SIG-M5 (cell line): ENCODE results near the gene CSK.

ENCODE experiments used
- DNase-seq: peaks from one replicate; lab custom pipeline; 2025; lab: John Stamatoyannopoulos, UW

The CSK gene

DNA sequence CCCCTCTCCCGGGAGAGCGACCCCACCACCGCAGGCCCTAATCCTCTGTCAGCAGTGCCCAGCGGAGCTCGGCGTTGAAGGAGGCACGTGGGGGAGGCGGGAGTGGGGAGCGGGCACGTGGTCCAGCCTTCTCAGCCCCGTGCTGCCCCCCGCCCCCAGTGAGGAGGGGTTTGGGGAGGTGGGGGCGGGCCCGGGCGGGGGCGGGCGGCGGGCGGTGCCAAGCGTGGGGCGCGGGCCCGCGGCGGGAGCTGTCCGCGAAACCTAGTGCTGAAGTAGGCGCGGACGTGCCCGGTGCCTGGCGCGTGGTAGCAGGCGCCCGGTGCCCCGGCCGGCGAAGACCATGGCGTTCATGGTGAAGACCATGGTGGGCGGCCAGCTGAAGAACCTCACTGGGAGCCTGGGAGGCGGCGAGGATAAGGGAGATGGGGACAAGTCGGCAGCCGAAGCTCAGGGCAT lies 44.5 kb downstream of the CSK start, which contains the start of gene CPLX3:
TSS of gene CPLX3 (plus strand) at position 264 of the 456 bp plus-strand sequence. CDS start at position 341, 77 bp downstream.
- no peak for DNase-seq

DNA sequence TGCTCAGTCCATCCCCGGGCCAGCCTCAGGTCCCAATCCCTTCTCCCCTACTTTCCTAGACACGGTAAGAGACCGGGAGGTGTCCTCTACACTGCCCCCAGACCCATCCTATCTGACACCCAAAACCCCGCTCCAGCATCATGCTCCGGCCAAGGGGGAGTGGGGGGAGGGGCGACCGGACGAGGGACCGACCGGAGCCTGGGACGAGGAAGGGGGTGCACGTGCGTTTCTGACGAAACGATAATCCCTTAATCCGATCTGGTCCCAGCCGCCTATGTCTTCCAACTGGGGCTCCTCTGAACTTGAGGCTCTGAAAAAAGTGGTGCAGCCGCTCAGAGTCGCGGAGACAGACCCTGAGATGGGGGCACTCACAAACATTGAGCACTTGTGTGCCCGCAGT lies 45.0 kb downstream of the CSK start:
- DNase-seq, result no peak

DNA sequence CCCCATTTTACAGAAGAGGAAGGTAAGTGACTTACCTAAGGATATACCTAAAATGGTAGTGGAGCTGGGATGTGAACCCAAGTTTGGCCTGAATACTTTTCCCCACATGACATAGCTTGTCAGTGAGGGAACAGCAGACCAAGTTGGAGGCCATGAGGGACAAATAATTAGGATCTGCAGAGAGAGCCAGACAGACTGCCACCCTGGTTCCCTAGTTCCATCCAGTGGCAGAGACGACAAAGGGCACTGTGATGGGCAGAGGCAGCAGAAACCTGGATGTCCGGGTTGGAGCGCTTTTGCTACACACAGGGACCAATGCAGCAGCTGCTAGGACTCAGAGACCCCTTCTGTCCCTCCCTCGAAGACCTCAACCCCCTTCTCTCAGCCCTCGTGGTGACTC lies 45.7 kb downstream of the CSK start:
- DNase-seq, result no peak

DNA sequence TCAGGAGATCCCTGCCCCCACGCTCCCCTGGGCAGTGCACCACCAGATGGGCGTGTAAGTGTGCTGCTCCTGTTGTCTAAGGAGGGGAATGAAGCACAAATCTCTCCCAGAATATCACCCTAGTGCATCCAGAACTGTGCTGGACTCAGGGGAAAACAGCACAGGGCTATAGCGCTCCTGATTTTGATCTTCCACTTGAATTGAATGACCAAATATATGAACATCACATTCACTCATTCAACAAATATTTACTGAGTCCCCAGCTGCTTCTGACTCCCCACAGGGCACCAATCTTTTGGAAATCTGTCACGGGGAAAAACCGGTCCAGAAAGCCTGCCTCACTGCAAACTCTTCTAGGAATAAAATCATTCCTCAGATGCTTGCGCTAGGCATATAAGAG lies 47.0 kb downstream of the CSK start:
- DNase-seq, result no peak

DNA sequence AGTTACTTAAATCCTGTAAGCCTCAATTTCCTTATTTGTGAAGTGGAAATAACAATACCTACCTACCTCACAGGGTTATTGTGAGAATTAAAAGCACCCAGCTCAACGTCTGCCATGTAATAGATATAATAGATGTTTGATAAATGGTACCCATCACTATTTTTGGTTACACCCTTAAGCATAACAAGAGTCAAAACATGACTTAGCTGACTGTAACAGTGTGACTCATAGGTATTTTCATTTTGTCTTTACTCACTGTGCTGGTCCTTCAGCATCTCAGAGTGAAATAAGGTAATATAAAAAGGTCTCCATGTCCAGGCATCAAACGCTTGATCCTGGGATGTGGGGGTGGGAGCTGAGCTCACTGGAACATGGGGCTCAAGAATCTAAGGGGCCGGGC lies 47.6 kb downstream of the CSK start:
- DNase-seq, result no peak

DNA sequence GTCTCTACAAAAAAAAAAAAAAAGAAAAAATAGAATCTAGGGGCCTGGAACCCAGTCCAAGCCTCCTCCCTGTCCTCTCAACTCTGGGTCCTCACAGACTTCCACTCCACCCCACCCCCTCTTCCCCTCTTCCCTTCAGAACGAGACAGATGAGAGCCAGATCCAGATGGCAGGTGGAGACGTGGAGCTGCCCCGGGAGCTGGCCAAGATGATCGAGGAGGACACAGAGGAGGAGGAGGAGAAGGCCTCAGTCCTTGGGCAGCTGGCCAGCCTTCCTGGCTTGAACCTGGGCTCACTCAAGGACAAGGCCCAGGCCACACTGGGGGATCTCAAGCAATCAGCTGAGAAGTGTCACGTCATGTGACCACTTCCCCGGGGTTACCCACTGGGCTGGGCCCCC lies 48.1 kb downstream of the CSK start:
- no peak for DNase-seq

DNA sequence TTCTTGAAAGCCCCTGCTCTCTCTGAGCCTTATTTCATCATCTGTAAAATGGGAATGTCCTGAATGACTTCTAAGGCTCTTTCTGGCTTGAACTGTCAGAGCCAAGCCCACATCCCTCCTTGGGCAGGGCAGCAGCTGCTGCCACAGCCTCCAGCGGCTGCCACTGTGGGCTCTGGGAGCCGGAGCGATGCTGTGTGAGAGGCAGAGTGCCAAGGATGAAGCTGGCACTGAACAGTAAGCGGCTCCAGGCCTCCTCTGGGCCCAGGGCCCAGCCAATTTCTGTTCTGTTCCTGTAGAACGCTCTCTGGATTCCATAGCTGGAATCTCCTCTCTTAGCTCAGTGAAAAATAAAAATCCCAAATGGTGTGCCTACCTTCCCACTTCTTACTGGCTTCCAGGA lies 49.0 kb downstream of the CSK start:
- DNase-seq, result no peak

DNA sequence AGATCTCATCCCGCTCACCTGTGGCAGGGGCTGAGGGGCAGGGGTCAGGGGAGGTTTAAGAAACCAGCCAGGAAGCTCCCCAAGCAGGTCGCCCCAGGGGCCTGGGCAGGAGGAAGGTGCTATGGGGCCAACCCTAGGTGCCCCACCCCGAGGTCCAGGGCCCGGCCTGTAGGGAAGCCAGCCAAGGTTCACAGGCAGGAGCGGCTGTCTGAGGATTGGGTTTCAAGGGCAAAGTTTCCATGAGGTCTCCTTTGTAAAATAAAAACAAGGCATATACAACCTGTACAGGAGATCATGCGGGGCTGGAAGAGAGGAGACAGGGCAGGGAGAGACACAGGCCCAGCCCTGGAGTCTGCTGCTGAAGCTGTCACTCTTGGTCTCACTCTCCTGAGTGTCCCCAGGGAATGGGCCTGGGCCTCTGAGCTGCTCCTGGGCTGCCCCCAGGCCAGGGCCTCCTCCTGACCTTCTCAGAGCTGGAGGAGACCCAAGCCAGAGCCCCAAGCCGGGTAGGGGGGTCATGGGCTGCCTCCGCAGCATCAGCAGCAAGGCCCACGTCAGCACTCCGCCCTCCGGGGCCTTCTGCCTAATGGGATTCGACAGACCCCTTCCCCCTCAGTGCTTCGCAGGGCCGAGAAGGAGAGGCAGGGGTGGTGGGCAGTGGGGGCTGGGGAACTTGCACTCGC lies 50.1 kb downstream of the CSK start:
- no peak for DNase-seq

DNA sequence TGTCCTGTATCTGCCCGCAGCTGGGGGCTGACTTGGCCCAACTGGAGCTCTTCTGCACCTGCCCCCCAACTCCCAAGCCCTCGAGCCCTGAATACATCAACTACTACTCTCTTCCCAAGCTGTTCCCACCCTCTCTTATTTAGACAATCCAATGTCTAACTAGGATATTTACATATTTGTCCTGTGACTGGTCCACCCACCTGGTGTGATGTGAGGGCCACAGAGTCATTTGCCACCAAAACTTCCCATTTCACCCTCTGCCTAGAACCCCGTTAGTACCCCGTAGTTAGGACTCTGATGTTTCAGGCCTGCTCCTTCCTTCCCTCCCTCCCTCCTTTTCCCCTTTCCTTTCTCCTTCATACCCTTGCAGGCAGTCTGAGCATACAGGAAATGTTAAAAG lies 50.9 kb downstream of the CSK start:
- DNase-seq, result no peak

DNA sequence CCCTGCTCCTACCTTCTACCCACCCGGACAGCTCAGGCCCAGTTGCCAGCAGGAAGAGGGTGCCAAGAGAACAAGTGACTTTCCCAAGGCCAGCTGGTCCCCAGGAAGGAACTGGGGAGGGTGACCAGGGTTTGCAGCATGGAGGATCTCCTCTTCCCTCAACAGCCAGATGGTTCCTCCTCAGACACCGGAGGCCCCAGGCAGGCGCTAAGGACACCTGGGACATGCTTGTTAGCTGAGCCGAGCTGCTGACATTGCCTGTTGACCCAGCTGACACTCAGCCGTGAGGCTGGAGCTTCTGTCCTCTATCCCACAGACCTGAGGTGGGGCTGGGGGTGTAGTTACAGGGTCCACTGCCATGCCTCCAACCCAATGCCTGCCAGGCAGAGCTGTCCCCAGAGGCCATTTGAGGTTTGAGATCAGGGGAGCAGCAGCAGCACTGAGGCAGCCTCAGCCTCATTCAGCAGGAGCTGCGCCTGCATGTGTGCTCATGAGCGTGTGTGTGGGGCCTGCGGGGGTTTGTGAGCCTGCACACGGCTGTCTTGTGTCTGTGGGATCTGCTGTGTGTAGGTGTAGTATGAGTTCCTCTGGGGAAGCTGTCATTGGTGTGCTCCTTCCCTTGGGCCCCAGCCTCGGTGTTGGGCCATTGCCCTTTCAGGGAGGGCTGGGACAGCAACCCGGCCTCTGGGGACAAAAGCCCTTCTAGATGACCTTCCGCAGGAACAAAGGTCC lies 51.7 kb downstream of the CSK start:
- no peak for DNase-seq

DNA sequence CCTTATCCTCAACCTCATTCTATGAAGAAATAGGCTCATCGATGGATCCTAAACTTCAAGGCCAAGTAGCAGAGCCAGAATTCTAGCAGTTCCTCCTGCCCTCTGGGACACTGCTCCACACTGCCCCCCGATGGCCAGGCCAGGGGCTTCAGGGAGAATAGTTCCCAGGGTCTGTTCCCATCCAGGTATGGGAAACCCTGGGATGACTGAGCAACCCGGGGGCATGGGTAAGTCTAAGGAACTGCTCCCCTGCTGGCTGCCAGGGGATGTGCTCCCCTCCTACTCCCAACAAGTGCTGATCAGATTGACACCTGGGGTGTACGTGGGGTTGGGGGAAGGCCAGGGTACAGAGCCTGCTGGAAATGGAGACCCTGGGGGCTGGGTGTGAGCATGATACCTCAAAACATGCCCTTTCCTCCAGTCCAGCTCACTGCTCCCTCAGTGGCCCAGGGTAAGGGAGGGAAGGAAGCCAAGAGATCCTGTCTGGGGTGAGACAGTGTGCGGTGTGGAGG lies 53.5 kb downstream of the CSK start:
- no peak for DNase-seq

DNA sequence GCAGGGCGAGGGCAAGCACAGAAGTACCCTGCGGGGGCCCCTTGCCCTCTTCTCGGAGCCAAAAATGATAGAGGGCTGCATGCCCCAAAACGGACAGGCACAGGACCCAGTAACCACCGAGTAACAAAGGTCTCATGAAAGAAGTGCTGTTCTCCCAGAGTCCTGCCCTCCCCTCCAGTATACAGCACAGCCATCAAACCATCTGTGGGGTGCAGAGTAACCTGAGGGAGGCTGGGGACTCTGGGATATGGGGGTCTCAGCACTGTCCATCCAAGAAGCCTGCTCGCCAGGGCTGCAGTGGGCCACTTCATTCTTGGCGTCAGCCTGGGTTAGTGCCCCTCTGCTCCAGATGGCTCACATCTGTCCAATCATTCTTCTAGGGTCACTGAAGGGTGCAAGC lies 55.0 kb downstream of the CSK start:
- DNase-seq, result no peak

DNA sequence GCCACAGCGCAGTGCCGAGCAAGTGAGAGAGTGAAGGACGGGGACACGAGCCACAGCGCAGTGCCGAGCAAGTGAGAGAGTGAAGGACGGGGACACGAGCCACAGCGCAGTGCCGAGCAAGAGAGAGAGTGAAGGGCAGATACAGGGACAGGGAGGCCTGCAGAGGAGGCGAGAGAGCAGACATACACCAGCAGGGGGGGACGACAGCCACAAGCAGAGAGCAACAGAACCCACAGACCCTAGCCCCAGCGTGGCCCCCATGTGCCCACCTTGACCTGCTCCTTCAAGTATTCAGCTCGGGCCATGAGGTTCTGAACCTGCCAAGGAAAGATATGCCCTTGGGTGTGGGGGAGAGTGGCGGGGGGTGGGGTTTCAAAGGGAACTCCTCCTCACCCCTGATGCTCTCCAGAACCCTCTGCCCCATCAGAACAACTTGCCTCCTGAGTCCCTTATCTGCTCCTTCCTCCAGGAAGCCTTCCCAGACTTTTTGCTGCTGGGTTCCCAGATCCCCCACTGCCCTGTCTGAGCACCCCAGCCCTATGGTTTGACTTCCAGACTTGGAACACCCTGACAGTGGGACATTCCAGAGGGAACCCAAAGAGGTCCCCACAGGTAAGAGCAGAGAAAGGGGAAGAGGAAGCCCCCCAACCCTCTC lies 55.7 kb downstream of the CSK start:
- DNase-seq, result no peak

DNA sequence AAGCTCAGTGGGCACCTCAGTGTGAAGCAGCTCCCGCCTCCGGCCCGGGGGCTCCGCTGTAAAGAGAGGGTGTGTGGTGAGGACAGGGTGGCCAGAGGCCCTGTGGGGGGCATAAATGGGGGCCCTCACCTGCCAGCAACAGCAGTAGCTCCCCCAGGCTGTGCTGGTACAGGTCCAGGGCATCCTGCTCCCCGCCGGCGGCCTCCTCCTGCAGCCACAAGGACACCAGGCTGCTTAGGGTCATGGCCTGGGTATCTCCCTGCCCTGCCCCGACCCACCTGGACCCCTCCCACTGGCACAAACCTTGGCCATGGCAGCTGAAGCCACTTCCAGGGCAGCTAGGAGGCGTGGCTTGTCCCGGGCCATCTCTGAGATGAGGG lies 56.2 kb downstream of the CSK start:
- no peak for DNase-seq

DNA sequence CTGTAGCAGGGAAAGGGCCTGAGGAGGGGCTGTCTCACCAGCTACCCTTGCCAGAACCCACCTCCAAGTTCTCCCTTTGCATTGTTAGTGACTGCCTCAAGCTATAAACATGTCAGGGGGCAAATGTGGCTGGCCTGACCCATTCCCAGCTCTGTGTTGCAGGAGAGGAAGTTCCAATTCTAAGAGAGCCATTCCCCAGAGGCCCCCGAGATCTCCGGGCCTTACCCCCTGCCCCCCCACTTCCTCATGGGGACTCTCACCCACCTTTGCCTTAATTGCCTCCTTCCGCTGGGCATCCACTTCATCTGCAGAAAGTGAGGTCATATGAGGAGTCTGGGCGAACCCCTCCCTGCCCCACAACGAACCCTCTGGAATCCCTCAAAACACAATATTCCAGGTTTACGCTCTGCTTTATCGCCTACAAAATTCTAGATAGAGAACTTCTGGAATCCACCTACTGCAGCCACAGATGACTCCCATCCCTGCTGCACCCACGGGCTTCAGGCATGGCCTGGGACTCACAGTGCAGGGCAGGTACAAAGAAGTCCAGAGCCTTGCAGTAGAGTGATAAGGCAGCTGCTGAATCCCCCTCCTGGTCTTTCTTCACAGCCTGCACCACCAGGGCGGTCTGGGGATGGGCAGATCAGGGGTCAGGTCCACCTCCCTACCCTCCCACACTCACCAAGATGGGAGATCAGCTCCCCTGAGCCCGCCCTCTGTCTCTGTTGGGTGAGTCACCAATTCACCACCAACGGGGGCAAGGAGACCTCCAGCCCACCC lies 57.1 kb downstream of the CSK start:
- no peak for DNase-seq

DNA sequence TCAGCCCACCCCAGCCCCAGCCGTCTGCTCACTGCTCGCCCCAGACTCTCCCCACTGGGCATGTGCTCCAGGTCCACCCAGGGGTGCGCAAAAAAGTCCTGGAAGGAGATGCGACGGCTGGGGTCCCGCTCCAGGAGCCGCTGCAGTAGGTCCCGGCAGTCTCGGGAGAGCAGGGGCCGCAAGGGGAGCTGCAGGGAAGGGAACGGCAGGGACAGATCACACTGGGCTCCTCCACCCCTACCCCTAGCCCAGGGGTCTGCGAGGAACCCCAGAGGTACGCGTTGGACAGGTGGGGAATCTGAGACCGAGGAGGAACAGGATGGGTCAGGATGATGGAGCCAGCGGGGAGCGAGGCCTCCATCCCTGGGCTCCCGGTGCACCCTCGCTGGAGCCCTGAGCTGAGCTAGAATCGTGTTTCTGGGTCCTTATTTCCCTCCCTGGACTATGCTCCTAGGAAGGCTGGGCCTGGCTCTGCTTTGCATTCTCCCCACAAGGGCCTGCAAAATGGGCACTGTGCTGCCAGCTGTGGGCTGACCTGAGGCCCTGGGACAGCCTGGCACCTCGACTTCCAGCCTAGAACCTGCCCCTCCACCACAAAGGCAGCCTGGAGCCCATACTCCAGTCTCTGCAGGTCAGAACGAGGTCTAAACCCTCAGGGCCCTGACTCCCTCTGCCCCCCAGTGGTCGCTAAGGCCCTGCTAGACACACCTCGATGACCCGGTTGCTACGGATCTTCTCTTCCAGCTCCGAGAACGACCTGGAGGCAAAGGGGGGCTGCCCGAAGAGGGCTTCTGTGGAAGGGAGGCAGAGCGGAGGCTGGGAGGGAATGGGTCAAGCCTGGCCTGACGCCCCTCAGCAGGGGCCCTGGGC lies 57.9 kb downstream of the CSK start:
- DNase-seq, result no peak

DNA sequence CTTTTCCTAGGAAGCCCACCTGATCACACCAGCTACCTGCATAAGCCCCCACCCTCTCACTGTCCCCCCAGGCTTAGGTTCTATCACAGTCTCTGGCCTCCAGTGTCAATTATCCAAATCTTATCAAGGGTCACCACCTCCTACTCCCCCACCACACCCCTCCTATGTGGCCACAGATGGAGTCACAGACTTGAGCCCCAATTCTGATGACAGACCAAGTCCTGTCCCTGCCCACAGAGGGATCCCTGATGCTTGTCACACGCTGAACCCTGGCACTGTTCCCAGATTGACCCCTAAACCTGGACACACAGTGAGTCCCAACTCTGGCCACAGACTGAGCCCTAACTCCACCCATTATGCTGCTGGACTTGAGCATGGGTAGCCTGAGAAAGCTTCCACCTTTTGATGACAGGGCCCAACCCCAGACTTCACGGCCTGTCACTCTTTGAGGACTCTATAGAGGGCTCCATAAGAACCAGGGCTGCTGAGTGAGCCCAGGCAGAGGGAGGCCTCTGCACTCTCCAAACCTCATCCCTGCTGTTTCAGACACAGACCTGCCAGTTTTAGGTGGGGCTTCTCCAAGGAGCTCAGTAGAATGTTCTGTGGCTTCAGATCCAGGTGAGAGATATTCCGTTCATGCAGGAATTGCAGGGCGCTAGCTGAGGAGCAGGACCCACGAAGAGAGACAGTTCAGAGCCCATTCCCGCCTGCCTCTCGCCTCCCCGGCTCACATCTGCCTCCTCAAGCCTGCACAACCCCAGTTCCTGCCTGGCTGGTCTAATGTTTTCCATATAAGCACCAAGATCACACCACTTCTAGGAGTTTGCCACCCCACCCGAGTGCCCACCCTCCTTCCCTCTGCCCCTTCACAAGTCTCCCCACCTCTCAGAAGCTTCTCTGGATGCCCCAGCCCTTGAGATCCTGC lies 59.2 kb downstream of the CSK start:
- no peak for DNase-seq

DNA sequence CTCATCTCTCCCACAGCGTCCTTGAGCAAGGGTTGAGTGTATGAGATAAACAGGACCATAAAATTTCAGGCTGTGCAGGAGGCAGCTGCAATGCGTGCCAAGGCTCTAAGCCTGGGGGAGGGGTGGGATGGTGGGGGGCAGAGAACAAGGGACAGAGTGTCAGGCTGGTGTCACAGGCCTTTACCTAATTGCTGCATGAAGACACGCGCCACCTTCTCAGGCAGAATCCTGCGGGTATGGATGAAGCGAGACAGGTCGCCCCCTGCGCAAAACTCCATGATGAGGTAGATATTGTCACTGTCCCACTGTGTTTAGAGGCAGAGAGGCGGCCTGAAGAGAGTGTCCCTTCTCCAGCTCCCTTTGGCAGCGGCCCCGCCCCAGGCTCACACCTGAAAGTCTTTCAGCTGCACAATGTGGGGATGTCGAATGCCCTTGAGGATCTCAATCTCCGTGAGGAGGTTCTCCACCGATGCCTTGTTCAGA lies 60.1 kb downstream of the CSK start:
- DNase-seq, result no peak

DNA sequence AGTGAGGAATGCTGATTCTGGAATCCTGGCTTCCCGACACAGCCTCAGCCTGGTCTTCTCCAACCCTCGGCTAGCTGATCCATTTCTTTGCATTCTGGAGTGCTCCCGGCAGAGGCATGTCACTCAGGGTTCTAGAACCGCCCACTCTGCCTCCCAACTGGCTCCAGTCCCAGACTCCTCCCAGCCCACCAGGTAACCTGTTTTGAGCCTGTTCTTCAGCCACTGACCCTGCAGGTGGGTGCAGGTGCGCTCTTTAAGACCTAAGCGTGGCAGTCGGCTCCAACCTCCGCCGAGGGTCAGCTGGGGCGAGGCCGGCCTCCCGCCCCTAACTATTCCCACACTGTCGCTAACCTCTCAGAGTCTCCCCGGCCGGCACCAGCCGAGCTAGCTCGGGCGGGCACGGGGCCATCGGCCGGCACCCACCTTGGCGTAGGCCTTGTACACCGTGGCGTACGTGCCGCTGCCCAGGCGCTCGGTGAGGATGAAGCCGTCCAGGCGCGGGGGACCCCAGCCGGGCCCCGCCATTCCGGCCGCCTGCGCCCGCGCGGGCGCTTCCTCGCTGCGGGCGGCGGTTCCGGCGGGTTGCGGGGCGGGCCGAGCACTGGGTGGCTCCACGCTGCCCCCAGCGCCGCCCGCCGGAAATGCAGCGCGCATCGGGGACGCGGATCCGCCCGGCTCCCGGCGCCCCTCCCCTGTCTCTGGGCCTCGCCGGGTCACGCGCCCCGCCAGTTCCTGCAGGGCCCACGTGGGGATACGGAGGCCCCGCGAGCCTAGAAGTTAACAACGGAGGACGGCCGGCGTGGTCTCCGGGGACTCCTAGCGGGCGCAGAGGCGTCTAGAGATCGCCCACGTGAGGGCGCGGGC lies 60.9 kb downstream of the CSK start, which contains the start of gene ULK3:
TSS of gene ULK3 (minus strand) at position 576 of the 864 bp plus-strand sequence. CDS start at position 525, 51 bp downstream.
- DNase-seq, result peak; percentile 63
